Measurements from ENCODE around the gene HES6.
"Not testable (repeated sequence)": the region's sequence is repeated elsewhere in the genome, so short reads cannot be mapped to it uniquely, and the experiment has no call there.

HES6 gene, protein sequence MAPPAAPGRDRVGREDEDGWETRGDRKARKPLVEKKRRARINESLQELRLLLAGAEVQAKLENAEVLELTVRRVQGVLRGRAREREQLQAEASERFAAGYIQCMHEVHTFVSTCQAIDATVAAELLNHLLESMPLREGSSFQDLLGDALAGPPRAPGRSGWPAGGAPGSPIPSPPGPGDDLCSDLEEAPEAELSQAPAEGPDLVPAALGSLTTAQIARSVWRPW

DNA sequence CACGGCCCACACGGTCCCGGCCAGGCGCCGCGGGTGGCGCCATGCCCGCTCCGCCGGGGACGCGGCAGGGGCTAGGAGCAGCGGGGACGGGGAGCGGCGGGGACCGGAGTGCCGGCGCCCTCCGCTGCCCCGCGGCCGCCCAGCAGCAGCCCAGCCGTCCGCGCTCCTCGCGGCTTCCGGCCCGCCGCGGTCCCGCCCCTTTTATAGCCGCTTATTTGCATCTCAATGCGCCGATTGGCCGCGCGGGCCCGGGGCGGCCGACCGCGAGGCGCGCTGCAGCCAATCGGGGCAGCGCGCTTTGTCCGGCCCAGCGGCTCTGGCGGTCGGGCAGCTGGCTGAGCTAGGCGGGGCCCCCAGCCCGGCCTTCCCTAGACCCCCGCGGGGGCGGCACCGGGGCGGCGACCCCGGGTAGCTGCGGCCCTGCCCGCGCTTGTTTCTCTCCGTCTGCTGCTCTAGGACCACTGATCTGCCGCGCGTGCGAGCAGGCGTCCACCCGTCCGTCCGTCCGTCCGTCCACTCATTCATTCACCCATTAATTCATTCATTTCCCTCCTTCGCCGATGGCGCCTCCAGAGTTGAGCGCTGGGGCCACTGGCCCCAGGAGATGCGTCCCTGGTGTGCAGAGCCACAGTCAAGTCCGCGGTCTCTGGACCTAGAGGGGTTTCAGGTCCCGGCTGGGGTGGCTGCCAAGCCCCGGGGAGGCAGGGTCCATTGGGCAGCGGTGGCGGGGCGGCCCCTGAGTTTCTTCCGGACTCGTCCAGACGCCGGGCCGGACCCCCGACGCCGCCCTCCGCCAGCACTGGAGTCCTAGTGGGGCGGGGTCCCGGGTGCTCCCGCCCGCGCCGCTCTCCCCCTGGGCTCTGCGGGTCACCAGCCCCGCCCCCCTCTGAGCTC, at the start of gene HES6:
Gene HES6, minus strand, starts transcription at position 176 of the 894 bp plus-strand sequence. Its CDS starts 133 bp downstream, at position 43.
- peak; percentile 83 for DNase-seq

- no peak for DNase-seq
Observed at GRCh38 chr2:238289574-238289973, 49.7 kb upstream of the HES6 start.

GRCh38 chr2:238288650-238289573, 49.1 kb upstream of the HES6 start:
- DNase-seq, result peak; percentile 98

DNA sequence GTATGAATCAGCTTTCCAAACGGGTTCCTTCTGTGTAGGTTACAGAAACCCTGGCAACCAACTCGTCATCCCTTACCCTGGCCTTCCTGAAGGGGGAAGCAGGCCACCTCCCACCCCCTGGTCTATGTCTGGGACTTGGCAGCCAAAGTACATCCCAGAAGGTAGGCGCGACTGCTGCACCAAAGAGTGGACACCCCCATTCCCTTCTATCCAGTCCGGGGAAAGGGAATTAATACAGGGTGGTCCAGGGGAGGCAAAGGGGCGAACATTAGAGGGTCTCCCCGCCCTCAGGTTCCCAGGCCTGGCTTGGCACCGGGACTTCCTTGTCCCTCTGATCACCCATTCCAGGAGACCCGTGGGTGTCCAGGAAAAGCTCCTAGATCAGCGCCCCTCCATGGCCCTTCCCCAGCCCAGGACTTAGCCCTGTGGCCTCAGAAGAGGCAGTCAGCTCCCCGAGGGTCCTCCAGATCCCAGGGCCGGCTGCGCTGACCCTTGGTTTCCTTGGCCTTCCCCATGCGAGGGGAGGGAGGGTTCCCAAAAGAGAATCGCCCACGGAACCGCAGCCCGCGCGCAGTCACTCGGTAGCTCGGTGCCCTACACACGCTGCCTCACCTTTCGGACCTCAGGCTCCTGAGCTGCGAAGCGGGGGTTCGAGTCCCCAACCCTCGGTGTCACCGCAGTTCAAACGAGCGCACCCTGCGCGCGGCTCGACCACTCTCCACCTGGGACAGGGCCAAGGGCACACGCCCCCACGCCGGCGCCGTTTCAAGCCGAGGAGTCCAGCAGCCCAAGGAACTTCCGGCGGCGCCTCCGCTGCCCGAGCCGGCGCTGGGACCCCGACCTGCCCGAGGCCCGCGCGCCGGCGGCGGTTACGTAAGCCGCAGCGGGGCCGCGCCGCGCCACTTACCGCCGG, 48.2 kb upstream of the HES6 start, which contains the start of gene PER2:
Gene PER2, minus strand, starts transcription at position 874 of the 913 bp plus-strand sequence. CDS start 10,674 bp downstream, outside the sequence.
- peak; percentile 20 for DNase-seq

GRCh38 chr2:238286987-238287736, 47.3 kb upstream of the HES6 start:
- no peak for DNase-seq

- DNase-seq, result no peak
Observed at GRCh38 chr2:238286551-238286950, 46.7 kb upstream of the HES6 start.

DNA sequence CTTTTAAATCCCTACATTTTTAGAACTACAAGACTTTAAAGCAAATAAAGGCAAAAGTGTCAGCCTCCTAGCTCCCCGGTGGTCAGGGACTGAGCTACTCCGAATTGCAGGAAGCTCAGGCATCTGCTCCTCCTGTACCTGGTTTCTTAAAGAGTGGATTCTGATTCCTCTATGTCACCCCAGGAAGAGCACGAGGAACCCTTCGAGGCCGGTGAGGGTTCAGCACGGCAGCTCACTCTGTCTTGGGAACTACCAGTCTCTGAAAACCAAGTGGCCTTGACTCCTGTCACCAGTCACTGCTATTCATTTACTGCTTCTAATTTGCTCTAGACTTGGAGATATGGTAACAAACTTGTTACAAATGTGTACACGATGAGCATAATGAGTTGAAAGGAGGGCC, 46.3 kb upstream of the HES6 start:
- no peak for DNase-seq

DNA sequence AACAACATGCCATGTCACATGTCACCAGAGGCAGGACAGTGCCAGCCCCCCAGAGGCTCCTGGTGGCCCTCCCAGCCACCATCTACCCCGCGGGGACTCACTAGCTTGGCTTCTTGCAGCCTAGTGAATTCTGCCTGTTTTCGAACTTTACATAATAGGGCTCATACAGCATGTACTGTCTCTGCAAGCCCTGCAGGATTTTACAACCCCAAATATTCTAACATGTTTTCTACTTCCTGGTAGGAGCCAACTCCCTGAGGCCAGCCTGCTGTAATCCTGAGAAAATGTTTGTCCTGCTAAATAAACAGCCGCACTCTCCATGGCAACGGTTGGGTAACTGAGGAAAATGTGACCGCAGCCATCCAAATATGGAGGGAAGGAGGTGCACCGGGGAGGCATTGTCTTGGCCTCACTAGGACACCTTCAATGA, 45.8 kb upstream of the HES6 start:
- DNase-seq, result no peak

DNA sequence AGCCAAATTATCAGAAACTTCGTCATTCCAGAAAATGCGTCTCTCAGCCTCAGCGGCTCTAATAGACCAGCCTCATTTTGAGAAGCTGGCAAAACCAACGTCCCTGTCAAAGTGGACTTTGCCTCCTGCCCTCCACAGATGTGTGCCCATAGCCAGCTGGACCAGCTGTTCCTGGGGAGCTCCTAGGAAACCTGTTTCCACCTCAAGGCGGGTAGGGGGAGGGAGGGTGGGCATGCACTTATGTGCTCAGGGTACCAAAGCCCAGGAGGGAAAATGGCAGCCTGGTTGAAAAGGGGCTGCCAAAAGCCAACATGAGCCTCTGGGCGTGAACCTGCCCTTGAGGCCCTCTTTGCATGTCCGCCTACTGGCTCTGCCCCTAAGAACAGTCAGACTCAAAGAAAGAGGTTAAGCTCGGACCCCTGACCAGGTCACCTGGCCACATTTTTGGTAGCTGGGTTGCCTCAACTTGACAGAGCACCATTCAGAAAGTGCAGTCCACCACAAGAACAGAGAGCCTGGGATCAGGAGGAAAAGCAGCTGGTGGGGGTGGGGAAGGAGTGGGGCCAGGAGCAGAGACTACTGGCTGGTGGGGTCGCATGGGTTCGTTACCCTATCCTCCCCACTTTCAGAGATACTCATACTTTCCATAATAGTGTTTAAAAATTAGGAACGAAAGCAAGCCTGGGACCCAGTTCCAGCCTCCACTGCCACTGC, 45.1 kb upstream of the HES6 start:
- DNase-seq, result no peak

- DNase-seq, result no peak
Observed at GRCh38 chr2:238282861-238283738, 43.3 kb upstream of the HES6 start.

- no peak for DNase-seq
Observed at GRCh38 chr2:238281826-238282480, 42.1 kb upstream of the HES6 start.

- DNase-seq, result no peak
Observed at GRCh38 chr2:238280083-238280825, 40.4 kb upstream of the HES6 start.

DNA sequence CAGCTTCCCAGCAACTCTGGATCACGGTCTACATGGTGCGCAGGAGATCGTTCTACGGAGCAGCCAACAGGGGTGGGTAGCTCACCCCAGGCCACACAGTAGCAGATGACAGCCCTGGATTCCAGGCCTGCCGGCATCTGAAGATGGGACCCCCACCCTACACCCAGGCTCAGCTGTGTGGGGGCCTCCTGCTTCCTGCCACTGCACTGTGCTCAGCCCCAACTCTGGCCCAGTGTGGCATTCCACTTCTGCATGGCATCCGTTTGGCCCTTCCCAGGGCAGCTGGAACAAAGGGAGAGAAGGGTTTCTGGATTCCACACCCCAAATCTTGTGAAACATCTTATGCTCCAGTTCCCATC, 39.5 kb upstream of the HES6 start:
- DNase-seq, result no peak

- DNase-seq, result no peak
Observed at GRCh38 chr2:238278626-238279323, 38.9 kb upstream of the HES6 start.

- DNase-seq, result no peak
Observed at GRCh38 chr2:238277695-238278094, 37.9 kb upstream of the HES6 start.

- no peak for DNase-seq
Observed at GRCh38 chr2:238274152-238274865, 34.5 kb upstream of the HES6 start.

- not testable (repeated sequence) for DNase-seq
Observed at GRCh38 chr2:238273433-238273832, 33.6 kb upstream of the HES6 start.
